Gastrocnemius medialis (tissue), 4 donors: Measurements from ENCODE around the gene ACSS1. TPM values are rescaled to one million over a fixed set of nuclear protein-coding genes. Genes with fewer than 3 reads are reported as not detected.

ENCODE experiments used
- ATAC-seq, 2 donors: fragments of 150-250 bp; one replicate each; pipeline ENCODE4 v1.9.1; 2016
- DNase-seq, 2 donors: peaks; one replicate each; pipeline ENCODE4 v3.0.0-alpha.2; 2019
- H3K27ac ChIP-seq, 4 donors: fragments of 200-600 bp; sonication (generic); 1 replicate in 1 of 4; 2 replicates in 3 of 4; pipeline ENCODE4 v1.5.1; 2016 to 2018; ENCODE audit warnings: mild to moderate bottlenecking in 2 of 4, moderate library complexity in 1 of 4
- H3K27me3 ChIP-seq, 3 donors: fragments of 200-600 bp; sonication (generic) in 2 of 3; 1 replicate in 1 of 3; 2 replicates in 2 of 3; pipeline versions ENCODE4 v1.5.1 to v1.6.0; 2016 to 2019; ENCODE audit warnings: mild to moderate bottlenecking in 1 of 3, moderate library complexity in 1 of 3
- H3K36me3 ChIP-seq, 2 donors: fragments of 200-600 bp; sonication (generic) in 1 of 2; one replicate each; pipeline ENCODE4 v1.5.1; 2017 to 2018
- H3K4me1 ChIP-seq, 2 donors: fragments of 200-600 bp; sonication (generic) in 1 of 2; one replicate each; pipeline ENCODE4 v1.5.1; 2016 to 2017; ENCODE audit warnings: mild to moderate bottlenecking in 2 of 2
- H3K4me3 ChIP-seq, 4 donors: fragments of 200-600 bp; sonication (generic) in 3 of 4; 1 replicate in 1 of 4; 2 replicates in 3 of 4; pipeline ENCODE4 v1.5.1; 2016 to 2019; ENCODE audit warnings: mild to moderate bottlenecking in 2 of 4
- H3K9me3 ChIP-seq, 3 donors: fragments of 200-600 bp; sonication (generic) in 2 of 3; 1 replicate in 1 of 3; 2 replicates in 2 of 3; pipeline ENCODE4 v1.5.1; 2016 to 2019
- POLR2A ChIP-seq, 2 donors: fragments of 450-650 bp; IDR thresholded peaks; one replicate each; pipeline ENCODE4 v1.6.1; 2017; ENCODE audit warnings: antibody characterized with exemption in 2 of 2, mild to moderate bottlenecking in 2 of 2, moderate library complexity in 2 of 2
- in situ Hi-C, 4 donors: fragments of 200-750 bp; cut with MboI; loops; one replicate each; pipeline versions ENCODE4 v1.15.0 to v1.8.0; 2017; ENCODE audit warnings: low sequenced_read_pairs in 4 of 4
- intact Hi-C: fragments of 100-400 bp; cut with DNase I; formaldehyde crosslinking; loops from one replicate; pipeline ENCODE4 v1.15.1; 2023; ENCODE audit warnings: low total_unique reads
- total RNA-seq, 4 donors: library from RNA; depleted of rRNA; stranded (reverse); fragments of >200 nt; gene quantifications; one replicate each; pipeline versions ENCODE4 v1.1.0 to v1.2.3, GENCODE V29; 2016
- TF ChIP-seq, protein P1 (sequence below), 5 experiments: fragments of 450-650 bp in 3 of 5; fragments of 200-600 bp in 2 of 5; sonication (generic) in 2 of 5; IDR thresholded peaks in 4 of 5; conservative IDR thresholded peaks in 1 of 5; 1 replicate in 4 of 5; 2 replicates in 1 of 5; pipeline ENCODE4 v1.5.1; 2016 to 2019; ENCODE audit warnings: antibody characterized with exemption in 5 of 5, mild to moderate bottlenecking in 3 of 5, moderate library complexity in 3 of 5

ACSS1 gene
- total RNA-seq, 4 donors from 2014 or later = 11.4 to 84.6 (median 11.8) TPM

DNA sequence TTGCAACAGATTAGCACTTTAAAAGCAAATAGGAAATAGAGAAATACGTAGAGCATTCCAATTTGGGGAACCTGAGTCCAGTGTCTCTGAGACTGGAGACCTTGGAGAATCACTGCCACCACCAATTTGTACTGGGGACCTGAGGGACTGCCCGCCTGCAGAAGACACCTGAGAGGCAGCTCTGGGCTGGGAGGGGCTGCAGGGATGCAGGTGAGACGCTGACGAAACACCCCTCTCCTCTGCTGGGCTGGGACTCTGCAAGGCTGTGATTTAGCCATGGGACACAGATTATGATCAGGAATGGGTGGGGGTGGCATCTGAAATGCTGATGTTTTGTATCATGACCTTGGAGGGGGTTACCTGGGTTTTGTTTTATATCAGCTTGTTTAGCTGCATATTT lies 58.4 kb downstream of the ACSS1 start:
- DNase-seq (no peak), ATAC-seq (no peak)
- H3K4me1 ChIP-seq = peaks cover 32 to 34% of the 10 kb centered on the region in 2 donors
- intact Hi-C loops (no loop called here), in situ Hi-C loops (loop anchor here (5.0 to 25.0 kb wide), 10 partner anchors 63 to 1362 kb away; partner anchors contain the start of genes ABHD12 (in 3 of the 4), ENTPD6 (in 2 of the 4) and CST3 (in 1 of the 4))
- peak overlapping the region; percentile 58 to 78 (median 74) for H3K27ac ChIP-seq
- no peaks in the 10 kb centered on the region for H3K36me3 ChIP-seq
- TF ChIP-seq, protein P1, sequence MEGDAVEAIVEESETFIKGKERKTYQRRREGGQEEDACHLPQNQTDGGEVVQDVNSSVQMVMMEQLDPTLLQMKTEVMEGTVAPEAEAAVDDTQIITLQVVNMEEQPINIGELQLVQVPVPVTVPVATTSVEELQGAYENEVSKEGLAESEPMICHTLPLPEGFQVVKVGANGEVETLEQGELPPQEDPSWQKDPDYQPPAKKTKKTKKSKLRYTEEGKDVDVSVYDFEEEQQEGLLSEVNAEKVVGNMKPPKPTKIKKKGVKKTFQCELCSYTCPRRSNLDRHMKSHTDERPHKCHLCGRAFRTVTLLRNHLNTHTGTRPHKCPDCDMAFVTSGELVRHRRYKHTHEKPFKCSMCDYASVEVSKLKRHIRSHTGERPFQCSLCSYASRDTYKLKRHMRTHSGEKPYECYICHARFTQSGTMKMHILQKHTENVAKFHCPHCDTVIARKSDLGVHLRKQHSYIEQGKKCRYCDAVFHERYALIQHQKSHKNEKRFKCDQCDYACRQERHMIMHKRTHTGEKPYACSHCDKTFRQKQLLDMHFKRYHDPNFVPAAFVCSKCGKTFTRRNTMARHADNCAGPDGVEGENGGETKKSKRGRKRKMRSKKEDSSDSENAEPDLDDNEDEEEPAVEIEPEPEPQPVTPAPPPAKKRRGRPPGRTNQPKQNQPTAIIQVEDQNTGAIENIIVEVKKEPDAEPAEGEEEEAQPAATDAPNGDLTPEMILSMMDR (IDR thresholded peaks at IDR 0.05 in 4 of 5, conservative IDR thresholded peaks at IDR 0.05 in 1 of 5) = no peak
- TF ChIP-seq POLR2A (IDR thresholded peaks at IDR 0.05) = no peak
- no peak overlapping the region for H3K4me3 ChIP-seq
- H3K27me3 ChIP-seq = no peaks in the 10 kb centered on the region
- H3K9me3 ChIP-seq = no peaks in the 10 kb centered on the region

DNA sequence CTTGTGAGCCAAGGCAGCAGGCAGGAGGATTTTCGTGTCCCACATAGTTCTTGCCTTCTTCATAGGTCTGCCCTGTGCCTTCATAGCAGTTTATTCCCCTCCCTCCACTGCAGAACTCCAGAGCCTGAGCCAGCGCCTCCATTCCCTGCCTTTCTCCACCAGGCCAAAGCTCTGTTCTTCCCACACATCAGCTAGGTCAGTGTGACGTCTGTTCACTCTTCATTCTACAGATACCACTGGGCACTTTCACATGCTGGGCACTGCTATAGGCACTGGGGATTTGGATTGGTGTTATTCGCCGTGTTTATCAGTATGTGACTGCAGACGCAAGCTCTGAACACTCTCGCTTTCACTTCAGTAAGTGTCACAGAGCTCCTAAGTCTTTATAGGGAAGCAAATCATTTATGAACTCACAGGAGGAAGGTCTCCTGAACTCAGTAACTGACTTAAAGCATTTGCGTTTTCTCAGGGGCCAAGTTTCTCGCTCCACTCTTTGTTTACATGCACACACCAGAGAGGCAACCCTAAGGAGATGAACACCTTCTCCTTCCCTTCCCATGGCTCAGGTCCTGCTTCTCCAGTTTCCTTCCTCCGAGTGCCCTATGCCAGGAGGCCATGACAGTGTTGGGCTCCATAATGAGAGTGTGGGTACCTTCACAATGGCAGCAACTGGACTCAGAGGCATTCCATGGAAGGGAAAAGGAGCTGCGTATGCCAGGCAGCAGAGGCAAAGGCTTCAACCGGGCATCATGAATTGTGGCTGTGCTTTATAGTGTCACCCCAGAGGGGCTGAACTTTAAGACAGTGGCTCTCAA lies 59.1 kb downstream of the ACSS1 start:
- TF ChIP-seq, protein P1 (IDR thresholded peaks at IDR 0.05 in 4 of 5, conservative IDR thresholded peaks at IDR 0.05 in 1 of 5) = no peak
- TF ChIP-seq POLR2A (IDR thresholded peaks at IDR 0.05) = no peak
- H3K4me3 ChIP-seq = no peak overlapping the region
- DNase-seq (no peak), ATAC-seq (no peak)
- H3K9me3 ChIP-seq = no peaks in the 10 kb centered on the region
- in situ Hi-C loops (loop anchor here (5.0 to 25.0 kb wide), 10 partner anchors 63 to 1362 kb away; partner anchors contain the start of genes ABHD12 (in 3 of the 4), ENTPD6 (in 2 of the 4) and CST3 (in 1 of the 4)), intact Hi-C loops (no loop called here)
- no peaks in the 10 kb centered on the region for H3K27me3 ChIP-seq
- H3K36me3 ChIP-seq = no peaks in the 10 kb centered on the region
- H3K4me1 ChIP-seq = peaks cover 33 to 34% of the 10 kb centered on the region in 2 donors
- H3K27ac ChIP-seq = peak overlapping the region; percentile 58 to 78 (median 74)

DNA sequence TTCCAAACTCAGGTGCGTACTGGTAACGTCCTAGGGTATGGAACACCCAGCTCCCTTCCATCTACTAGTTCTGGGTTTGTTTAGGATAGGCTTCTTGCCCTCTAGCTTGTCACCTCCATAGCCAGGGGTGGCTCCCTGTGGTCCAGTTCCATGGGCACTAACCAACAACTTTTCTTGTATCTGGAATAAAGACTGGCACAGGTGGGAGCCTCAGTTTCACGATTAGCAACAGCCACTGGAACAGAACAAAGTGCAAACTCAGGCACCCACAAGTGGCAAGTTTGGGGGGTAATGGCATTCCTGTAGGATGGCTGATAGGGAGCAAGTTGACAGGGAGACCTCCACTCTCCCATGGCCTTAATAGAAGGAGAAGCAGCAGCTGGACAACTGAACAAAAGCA lies 59.8 kb downstream of the ACSS1 start:
- ATAC-seq = no peak
- H3K27ac ChIP-seq = peak overlapping the region; percentile 58 to 78 (median 74)
- intact Hi-C loops (no loop called here), in situ Hi-C loops (loop anchor here (5.0 to 25.0 kb wide), 10 partner anchors 64 to 1361 kb away; partner anchors contain the start of genes ABHD12 (in 3 of the 4), ENTPD6 (in 2 of the 4) and CST3 (in 1 of the 4))
- TF ChIP-seq, protein P1 (IDR thresholded peaks at IDR 0.05 in 4 of 5, conservative IDR thresholded peaks at IDR 0.05 in 1 of 5) = no peak
- no peak for TF ChIP-seq POLR2A (IDR thresholded peaks at IDR 0.05)
- H3K9me3 ChIP-seq = no peaks in the 10 kb centered on the region
- no peaks in the 10 kb centered on the region for H3K36me3 ChIP-seq
- DNase-seq = no peak
- H3K4me3 ChIP-seq = no peak overlapping the region
- peaks cover 37 to 40% of the 10 kb centered on the region in 2 donors for H3K4me1 ChIP-seq
- no peaks in the 10 kb centered on the region for H3K27me3 ChIP-seq

DNA sequence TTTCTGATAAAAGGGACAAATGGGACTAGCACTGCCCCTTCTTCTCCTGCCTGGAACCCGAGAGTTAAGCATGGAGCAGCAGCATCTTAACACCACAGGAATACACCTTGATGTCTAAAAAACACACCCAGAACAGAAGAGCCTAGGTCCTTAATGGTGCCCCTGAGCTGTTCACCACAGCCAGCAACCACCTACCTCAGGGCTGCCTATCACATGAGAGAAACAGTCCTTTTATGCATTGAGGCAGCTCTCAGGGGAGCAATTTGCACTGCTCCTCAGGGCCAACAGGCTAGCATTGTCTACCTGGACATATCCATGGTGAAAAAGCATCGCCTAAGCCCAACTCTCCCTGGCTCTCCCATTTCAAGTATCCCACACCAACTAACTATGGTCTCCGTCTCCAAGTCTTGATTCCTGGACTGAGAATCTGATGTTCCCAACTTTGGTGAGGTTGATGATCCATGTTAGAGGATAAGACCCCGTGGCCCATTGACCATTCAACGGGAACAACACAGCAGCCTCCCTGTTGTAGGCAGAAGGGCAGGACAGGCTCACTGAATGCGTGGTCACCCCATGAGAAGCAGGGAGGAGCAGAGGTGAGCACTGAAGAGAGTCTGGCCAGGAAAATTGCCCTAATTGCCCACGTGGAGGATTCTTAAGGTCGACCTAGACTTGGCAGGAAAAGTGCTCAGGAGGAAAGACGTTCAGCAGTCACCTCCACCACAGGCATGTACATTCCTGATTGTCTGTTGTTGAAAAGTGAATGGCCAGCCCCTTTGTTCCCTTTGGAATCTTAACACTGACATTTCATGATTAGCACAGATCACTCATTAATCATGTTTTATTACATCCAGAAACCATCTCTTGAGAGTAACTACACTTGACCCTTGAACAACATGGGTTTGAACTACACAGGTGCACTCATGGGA lies 61.2 kb downstream of the ACSS1 start:
- intact Hi-C loops (no loop called here), in situ Hi-C loops (loop anchor here (5.0 to 25.0 kb wide), 10 partner anchors 66 to 1359 kb away; partner anchors contain the start of genes ABHD12 (in 3 of the 4), ENTPD6 (in 2 of the 4) and CST3 (in 1 of the 4))
- no peaks in the 10 kb centered on the region for H3K36me3 ChIP-seq
- H3K27me3 ChIP-seq = no peaks in the 10 kb centered on the region
- peaks cover 42 to 45% of the 10 kb centered on the region in 2 donors for H3K4me1 ChIP-seq
- H3K27ac ChIP-seq = peak overlapping the region in 1 of 4 donors; percentile 25
- no peak overlapping the region for H3K4me3 ChIP-seq
- ATAC-seq = no peak
- DNase-seq = no peak
- no peak for TF ChIP-seq POLR2A (IDR thresholded peaks at IDR 0.05)
- TF ChIP-seq, protein P1 (IDR thresholded peaks at IDR 0.05 in 4 of 5, conservative IDR thresholded peaks at IDR 0.05 in 1 of 5) = no peak
- H3K9me3 ChIP-seq = no peaks in the 10 kb centered on the region
